Subcutaneous adipose tissue (tissue), 4 donors: ENCODE measurements around the gene PHF8. TPM values are rescaled to one million over a fixed set of nuclear protein-coding genes. Genes with fewer than 3 reads are reported as not detected.

Experiments
- CTCF ChIP-seq: fragments of 450-650 bp; IDR thresholded peaks from one replicate; pipeline ENCODE4 v1.5.1; 2016; ENCODE audit warnings: low read depth, mild to moderate bottlenecking, control low read depth, antibody characterized with exemption, moderate library complexity
- total RNA-seq, 4 donors: library from RNA; depleted of rRNA; stranded (reverse); fragments of >200 nt; gene quantifications; one replicate each; pipeline ENCODE4 v1.1.0, GENCODE V29; 2016

PHF8 gene
- total RNA-seq, 4 donors from 2014 or later = 19.7 to 27.7 (median 24.2) TPM

- TF ChIP-seq CTCF = no peak
These were observed 59.4 kb downstream of the PHF8 start for GRCh38 chrX:53984895-53985294.

- TF ChIP-seq CTCF = no peak
These were observed 69.7 kb downstream of the PHF8 start for GRCh38 chrX:53974529-53974928.

GRCh38 chrX:53969540-53969939 lies 74.7 kb downstream of the PHF8 start:
- TF ChIP-seq CTCF = no peak

- no peak for TF ChIP-seq CTCF
These were observed 94.0 kb downstream of the PHF8 start for GRCh38 chrX:53950130-53950733.

- TF ChIP-seq CTCF = no peak
These were observed 104.1 kb downstream of the PHF8 start for GRCh38 chrX:53940180-53940579.

- no peak for TF ChIP-seq CTCF
These were observed 105.1 kb downstream of the PHF8 start for GRCh38 chrX:53939127-53939526.

GRCh38 chrX:53930515-53931380 lies 113.5 kb downstream of the PHF8 start:
- TF ChIP-seq CTCF = no peak
